NT2/D1 (cell line): ENCODE data around the gene HSPB3.

Experiments used
- SUZ12 ChIP-seq: IDR thresholded peaks from 2 replicates; pipeline ENCODE4 v1.6.1; 2011; ENCODE audit not compliant: insufficient read length, insufficient read depth; ENCODE audit errors: extremely low read depth
- YY1 ChIP-seq: IDR thresholded peaks from 2 replicates; pipeline ENCODE4 v1.6.1; 2011; ENCODE audit not compliant: insufficient read length, insufficient read depth
- ZNF274 ChIP-seq: IDR thresholded peaks from 2 replicates; pipeline ENCODE4 v1.6.1; 2011; ENCODE audit warnings: mild to moderate bottlenecking, low read depth, low read length

GRCh38 chr5:54442271-54442670 lies 13.2 kb upstream of the HSPB3 start:
- TF ChIP-seq SUZ12, result no peak
- no peak for TF ChIP-seq ZNF274
- TF ChIP-seq YY1, result no peak
